HK-2 (cell line): Measurements from ENCODE around the gene CEBPB.

ENCODE experiments used
- DNase-seq: peaks from one replicate; pipeline ENCODE4 v3.0.0-alpha.2; 2018; ENCODE audit not compliant: unreplicated experiment

Gene CEBPB

GRCh38 chr20:50213531-50214106 is 23.0 kb downstream of the CEBPB start:
- no peak for DNase-seq

- no peak for DNase-seq
Observed at GRCh38 chr20:50214226-50215024, 23.8 kb downstream of the CEBPB start.

- DNase-seq, result no peak
Observed at GRCh38 chr20:50215101-50215690, 24.6 kb downstream of the CEBPB start.

GRCh38 chr20:50215926-50216325 is 25.3 kb downstream of the CEBPB start:
- no peak for DNase-seq

- DNase-seq, result no peak
Observed at GRCh38 chr20:50216543-50217206, 26.0 kb downstream of the CEBPB start.

GRCh38 chr20:50217207-50217949 is 26.7 kb downstream of the CEBPB start:
- DNase-seq, result no peak

GRCh38 chr20:50218987-50219435 is 28.4 kb downstream of the CEBPB start:
- no peak for DNase-seq

- DNase-seq, result no peak
Observed at GRCh38 chr20:50219600-50219999, 29.0 kb downstream of the CEBPB start.

- DNase-seq, result no peak
Observed at GRCh38 chr20:50220093-50220893, 29.7 kb downstream of the CEBPB start.

GRCh38 chr20:50220894-50221365 is 30.3 kb downstream of the CEBPB start:
- DNase-seq, result no peak

- peak; percentile 70 for DNase-seq
Observed at GRCh38 chr20:50221501-50222308, 31.1 kb downstream of the CEBPB start.

- DNase-seq, result no peak
Observed at GRCh38 chr20:50222309-50223038, 31.8 kb downstream of the CEBPB start.

- no peak for DNase-seq
Observed at GRCh38 chr20:50223039-50224005, 32.7 kb downstream of the CEBPB start.

GRCh38 chr20:50224052-50224451 is 33.4 kb downstream of the CEBPB start:
- DNase-seq, result no peak

GRCh38 chr20:50224531-50225255 is 34.1 kb downstream of the CEBPB start:
- peak; percentile 46 for DNase-seq

GRCh38 chr20:50226093-50226974 is 35.7 kb downstream of the CEBPB start:
- peak; percentile 57 for DNase-seq
